NCI-H1105 (cell line): ENCODE data around the gene PCDHB3.
"Not testable (repeated sequence)": the region's sequence is repeated elsewhere in the genome, so short reads cannot be mapped to it uniquely, and the experiment has no call there.

ENCODE experiments used
- DNase-seq: peaks from one replicate; lab custom pipeline; 2025; lab: John Stamatoyannopoulos, UW

Gene PCDHB3

GRCh38 chr5:141135718-141136266, 35.5 kb downstream of the PCDHB3 start:
- DNase-seq = no peak

- not testable (repeated sequence) for DNase-seq
These were observed 37.1 kb downstream of the PCDHB3 start for GRCh38 chr5:141137346-141137745.

- no peak for DNase-seq
These were observed 49.5 kb downstream of the PCDHB3 start, which contains the start of gene PCDHB6 for GRCh38 chr5:141149812-141150211. PCDHB6 (plus strand) TSS chr5:141150057; CDS start chr5:141150258, 201 bp downstream.

- no peak for DNase-seq
These were observed 50.1 kb downstream of the PCDHB3 start for GRCh38 chr5:141150224-141150992.

- DNase-seq = no peak
These were observed 50.7 kb downstream of the PCDHB3 start for GRCh38 chr5:141150993-141151325.

- DNase-seq = not testable (repeated sequence)
These were observed 51.4 kb downstream of the PCDHB3 start for GRCh38 chr5:141151632-141152031.

GRCh38 chr5:141152096-141152495, 51.8 kb downstream of the PCDHB3 start:
- not testable (repeated sequence) for DNase-seq
